IPS DF 6.9 (cell line): Measurements from ENCODE around the gene CSNK1G2.

Experiments
- DNase-seq: peaks from one replicate; pipeline ENCODE4 v3.0.0-alpha.2; 2013; ENCODE audit warnings: low read depth, low spot score
- H3K27ac ChIP-seq: one replicate; pipeline ENCODE4 v1.5.1; 2013; ENCODE audit warnings: low read length, control low read depth
- H3K27me3 ChIP-seq: 2 replicates; pipeline ENCODE4 v1.6.1; 2013; ENCODE audit warnings: mild to moderate bottlenecking, low read length; ENCODE audit not compliant: control insufficient read depth, insufficient read depth
- H3K36me3 ChIP-seq: 2 replicates; pipeline ENCODE4 v1.6.1; 2013; ENCODE audit warnings: low read length; ENCODE audit not compliant: control insufficient read depth, insufficient read depth
- H3K4me1 ChIP-seq: 2 replicates; pipeline ENCODE4 v1.6.1; 2013; ENCODE audit warnings: low read length; ENCODE audit not compliant: control insufficient read depth, insufficient read depth
- H3K4me3 ChIP-seq: 2 replicates; pipeline ENCODE4 v1.5.1; 2013; ENCODE audit warnings: mild to moderate bottlenecking, low read length
- H3K9me3 ChIP-seq: 2 replicates; pipeline ENCODE4 v1.6.1; 2013; ENCODE audit warnings: low read length, inconsistent platforms; ENCODE audit not compliant: control insufficient read depth, insufficient read depth
- WGBS: extraction: QIAGEN DNeasy Blood & Tissue Kit; methylation state at CpG from one replicate; pipeline ENCODE4 v1.1.7; 2013; ENCODE audit warnings: mixed read lengths, missing lambda C conversion rate; ENCODE audit not compliant: insufficient read length, insufficient coverage; 5-methylcytosine and 5-hydroxymethylcytosine counted together

CSNK1G2 gene

GRCh38 chr19:1907563-1908363 is 33.2 kb upstream of the CSNK1G2 start:
- Histone ChIP-seq H3K27me3 (no peaks in the 10 kb centered on the region), H3K9me3 (no peaks in the 10 kb centered on the region), H3K36me3 (peaks cover 17% of the 10 kb centered on the region; the same call in 1 of the 2 replicates), H3K4me1 (peaks cover 3% of the 10 kb centered on the region; the same call in 1 of the 2 replicates), H3K4me3 (no peak overlapping the region), H3K27ac (no peak overlapping the region)
- WGBS = no CpG with 5 or more reads among the region's 43 CpGs
- DNase-seq = no peak

GRCh38 chr19:1908364-1908678 is 32.7 kb upstream of the CSNK1G2 start:
- DNase-seq = no peak
- Histone ChIP-seq H3K36me3 (peaks cover 22% of the 10 kb centered on the region; the same call in 1 of the 2 replicates), H3K27me3 (no peaks in the 10 kb centered on the region), H3K27ac (no peak overlapping the region), H3K4me1 (peaks cover 3% of the 10 kb centered on the region; the same call in 1 of the 2 replicates), H3K4me3 (no peak overlapping the region), H3K9me3 (no peaks in the 10 kb centered on the region)
- no CpG with 5 or more reads among the region's 13 CpGs for WGBS

- no peaks in the 10 kb centered on the region for H3K4me1 ChIP-seq
- no peak overlapping the region for H3K27ac ChIP-seq
- no CpG with 5 or more reads among the region's 10 CpGs for WGBS
- no peak for DNase-seq
- no peaks in the 10 kb centered on the region for H3K27me3 ChIP-seq
- H3K4me3 ChIP-seq = no peak overlapping the region
- no peaks in the 10 kb centered on the region for H3K9me3 ChIP-seq
- H3K36me3 ChIP-seq = peaks cover 31% of the 10 kb centered on the region; the same call in 1 of the 2 replicates
These were observed 31.3 kb upstream of the CSNK1G2 start for GRCh38 chr19:1909761-1910080.

- no peak for DNase-seq
- peaks cover 31% of the 10 kb centered on the region; the same call in 1 of the 2 replicates for H3K36me3 ChIP-seq
- no CpG with 5 or more reads among the region's 10 CpGs for WGBS
These were observed 30.8 kb upstream of the CSNK1G2 start for GRCh38 chr19:1910177-1910576.

GRCh38 chr19:1911098-1911497 is 29.9 kb upstream of the CSNK1G2 start:
- Histone ChIP-seq H3K4me3 (no peak overlapping the region), H3K4me1 (no peaks in the 10 kb centered on the region), H3K36me3 (peaks cover 31% of the 10 kb centered on the region; the same call in 1 of the 2 replicates), H3K27me3 (no peaks in the 10 kb centered on the region), H3K9me3 (no peaks in the 10 kb centered on the region), H3K27ac (no peak overlapping the region)
- WGBS = no CpG with 5 or more reads among the region's 13 CpGs
- no peak for DNase-seq

More at GRCh38 chr19:1910177-1910576, 30.8 kb upstream of the CSNK1G2 start:
- Histone ChIP-seq H3K9me3 (no peaks in the 10 kb centered on the region), H3K4me1 (no peaks in the 10 kb centered on the region), H3K27me3 (no peaks in the 10 kb centered on the region), H3K4me3 (no peak overlapping the region), H3K27ac (no peak overlapping the region)

- Histone ChIP-seq H3K4me1 (no peaks in the 10 kb centered on the region), H3K36me3 (peaks cover 31% of the 10 kb centered on the region; the same call in 1 of the 2 replicates), H3K9me3 (no peaks in the 10 kb centered on the region), H3K4me3 (no peak overlapping the region), H3K27ac (no peak overlapping the region), H3K27me3 (no peaks in the 10 kb centered on the region)
- no CpG with 5 or more reads among the region's 37 CpGs for whole genome bisulfite sequencing
- no peak for DNase-seq
These were observed 29.0 kb upstream of the CSNK1G2 start for GRCh38 chr19:1911995-1912394.

GRCh38 chr19:1912760-1913505 is 28.0 kb upstream of the CSNK1G2 start:
- no peaks in the 10 kb centered on the region for H3K27me3 ChIP-seq
- no peaks in the 10 kb centered on the region for H3K4me1 ChIP-seq
- no peak overlapping the region for H3K27ac ChIP-seq
- no peaks in the 10 kb centered on the region for H3K9me3 ChIP-seq
- peaks cover 33% of the 10 kb centered on the region; the same call in 1 of the 2 replicates for H3K36me3 ChIP-seq
- H3K4me3 ChIP-seq = no peak overlapping the region
- WGBS = no CpG with 5 or more reads among the region's 77 CpGs
- no peak for DNase-seq

GRCh38 chr19:1913781-1914577 is 27.0 kb upstream of the CSNK1G2 start:
- Histone ChIP-seq H3K27me3 (no peaks in the 10 kb centered on the region), H3K9me3 (no peaks in the 10 kb centered on the region), H3K4me1 (no peaks in the 10 kb centered on the region), H3K36me3 (peaks cover 35% of the 10 kb centered on the region), H3K4me3 (no peak overlapping the region), H3K27ac (no peak overlapping the region)
- DNase-seq = no peak
- no CpG with 5 or more reads among the region's 23 CpGs for WGBS

- H3K9me3 ChIP-seq = no peaks in the 10 kb centered on the region
- WGBS = no CpG with 5 or more reads among the region's 23 CpGs
- H3K27me3 ChIP-seq = no peaks in the 10 kb centered on the region
- DNase-seq = no peak
- peaks cover 37% of the 10 kb centered on the region for H3K36me3 ChIP-seq
- H3K4me1 ChIP-seq = no peaks in the 10 kb centered on the region
- H3K4me3 ChIP-seq = no peak overlapping the region
- H3K27ac ChIP-seq = no peak overlapping the region
These were observed 26.1 kb upstream of the CSNK1G2 start for GRCh38 chr19:1914826-1915341.

GRCh38 chr19:1917146-1917545 is 23.8 kb upstream of the CSNK1G2 start:
- peaks cover 47% of the 10 kb centered on the region for H3K36me3 ChIP-seq
- WGBS = no CpG with 5 or more reads among the region's 17 CpGs

More at GRCh38 chr19:1917146-1917545, 23.8 kb upstream of the CSNK1G2 start:
- no peak for DNase-seq
- no peak overlapping the region for H3K27ac ChIP-seq
- no peaks in the 10 kb centered on the region for H3K4me1 ChIP-seq
- no peaks in the 10 kb centered on the region for H3K9me3 ChIP-seq
- no peaks in the 10 kb centered on the region for H3K27me3 ChIP-seq
- H3K4me3 ChIP-seq = no peak overlapping the region
